ENCODE data around the gene UCP1. TPM values are rescaled to one million over a fixed set of nuclear protein-coding genes. Genes with fewer than 3 reads are reported as not detected.

Gene UCP1, protein sequence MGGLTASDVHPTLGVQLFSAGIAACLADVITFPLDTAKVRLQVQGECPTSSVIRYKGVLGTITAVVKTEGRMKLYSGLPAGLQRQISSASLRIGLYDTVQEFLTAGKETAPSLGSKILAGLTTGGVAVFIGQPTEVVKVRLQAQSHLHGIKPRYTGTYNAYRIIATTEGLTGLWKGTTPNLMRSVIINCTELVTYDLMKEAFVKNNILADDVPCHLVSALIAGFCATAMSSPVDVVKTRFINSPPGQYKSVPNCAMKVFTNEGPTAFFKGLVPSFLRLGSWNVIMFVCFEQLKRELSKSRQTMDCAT
- total RNA-seq: not detected in 2 replicates

DNA sequence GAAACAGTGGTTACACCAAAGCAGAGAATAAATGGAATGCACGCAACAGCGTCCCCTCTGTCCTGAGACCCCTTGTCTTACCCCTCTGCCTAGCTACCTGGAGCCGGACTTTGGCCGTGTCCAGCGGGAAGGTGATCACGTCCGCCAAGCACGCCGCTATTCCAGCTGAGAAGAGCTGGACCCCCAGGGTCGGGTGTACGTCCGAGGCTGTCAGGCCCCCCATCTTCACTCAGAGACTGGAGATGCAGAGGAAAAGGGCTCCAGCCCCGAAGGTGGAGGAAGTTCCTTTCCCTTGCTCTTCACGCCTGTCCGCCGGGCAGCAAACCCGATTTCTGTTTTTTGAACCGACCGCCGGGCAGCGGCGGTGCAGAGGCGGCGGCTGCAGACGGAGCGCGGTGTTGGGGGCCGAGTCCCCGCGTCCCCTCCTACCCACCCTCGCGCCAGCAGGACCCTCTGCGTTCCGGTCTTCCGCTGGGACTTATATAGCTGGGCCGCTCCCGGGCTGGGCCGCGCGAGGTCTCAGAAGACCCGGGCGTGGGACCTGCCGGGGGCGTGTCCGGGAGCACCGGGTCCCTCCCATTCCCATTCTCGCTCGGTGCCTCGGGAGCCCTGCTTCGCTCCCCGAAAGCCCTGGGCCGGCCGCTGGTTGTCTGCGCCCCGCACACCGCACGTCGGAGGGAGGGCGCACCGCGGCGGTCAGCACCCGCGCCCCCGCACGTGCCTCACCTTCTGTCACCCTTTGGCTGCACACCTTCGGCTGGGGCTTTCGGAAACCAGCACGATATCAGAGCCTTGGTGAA is at the start of gene UCP1:
Gene UCP1 (minus strand): TSS at position 455 of the 800 bp plus-strand sequence. CDS start 232 bp downstream, at position 223.

GRCh38 chr4:140523857-140524742 is 44.7 kb downstream of the UCP1 start, which contains the start of gene ELMOD2:
Gene ELMOD2 (plus strand): TSS chr4:140524168. CDS start chr4:140525429, 1,261 bp downstream.

Other genes starting within 250 kb of the UCP1 start
- gene SCOC, start 195.3 kb downstream of the UCP1 start, total RNA-seq: 72.5 and 94.7 TPM in 2 replicates
- under 0.01 and 1.1 TPM in 2 replicates for gene CLGN, start 141.3 kb downstream of the UCP1 start, total RNA-seq
- gene MGAT4D, start 70.7 kb downstream of the UCP1 start, total RNA-seq: not detected in 2 replicates
- 26.5 and 35.0 TPM in 2 replicates for gene ELMOD2, start 44.8 kb downstream of the UCP1 start, total RNA-seq
- 48.2 and 48.3 TPM in 2 replicates for gene TBC1D9, start 187.4 kb upstream of the UCP1 start, total RNA-seq